ENCODE results near the gene ZFAND3.

The ZFAND3 gene

DNA sequence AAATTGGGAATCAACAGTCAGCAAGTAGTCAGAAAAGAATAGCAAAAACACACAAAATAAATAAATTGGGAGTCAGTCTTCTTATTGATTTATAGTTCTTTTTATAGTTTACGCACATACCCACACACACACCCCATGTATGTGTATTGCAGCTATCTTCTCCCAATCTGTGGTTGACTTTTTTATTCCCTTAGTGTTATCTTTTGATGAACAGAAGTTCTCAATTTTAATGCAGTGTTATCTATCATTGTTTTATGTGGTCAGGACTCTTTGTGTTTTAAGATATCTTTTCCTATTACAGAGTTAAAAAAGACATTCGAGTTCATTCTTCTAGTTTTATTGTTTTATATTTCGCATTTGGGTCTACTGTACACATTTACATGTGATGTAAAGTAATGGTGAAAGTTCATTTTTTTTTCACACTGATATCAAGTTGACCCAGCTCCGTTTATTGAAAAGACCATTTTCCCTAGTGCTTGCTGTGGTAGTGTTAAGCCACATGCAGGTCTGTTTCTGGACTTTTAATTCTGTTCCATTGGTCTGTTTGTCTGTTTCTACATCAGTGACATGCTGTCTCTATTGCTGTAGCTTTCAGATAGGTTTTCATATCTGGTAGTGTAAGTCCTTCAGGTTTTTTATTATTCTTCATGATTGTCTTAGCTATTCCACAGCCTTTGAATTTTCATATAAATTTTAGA, 78.4 kb downstream of the ZFAND3 start:
- DNase-seq = no peak

DNA sequence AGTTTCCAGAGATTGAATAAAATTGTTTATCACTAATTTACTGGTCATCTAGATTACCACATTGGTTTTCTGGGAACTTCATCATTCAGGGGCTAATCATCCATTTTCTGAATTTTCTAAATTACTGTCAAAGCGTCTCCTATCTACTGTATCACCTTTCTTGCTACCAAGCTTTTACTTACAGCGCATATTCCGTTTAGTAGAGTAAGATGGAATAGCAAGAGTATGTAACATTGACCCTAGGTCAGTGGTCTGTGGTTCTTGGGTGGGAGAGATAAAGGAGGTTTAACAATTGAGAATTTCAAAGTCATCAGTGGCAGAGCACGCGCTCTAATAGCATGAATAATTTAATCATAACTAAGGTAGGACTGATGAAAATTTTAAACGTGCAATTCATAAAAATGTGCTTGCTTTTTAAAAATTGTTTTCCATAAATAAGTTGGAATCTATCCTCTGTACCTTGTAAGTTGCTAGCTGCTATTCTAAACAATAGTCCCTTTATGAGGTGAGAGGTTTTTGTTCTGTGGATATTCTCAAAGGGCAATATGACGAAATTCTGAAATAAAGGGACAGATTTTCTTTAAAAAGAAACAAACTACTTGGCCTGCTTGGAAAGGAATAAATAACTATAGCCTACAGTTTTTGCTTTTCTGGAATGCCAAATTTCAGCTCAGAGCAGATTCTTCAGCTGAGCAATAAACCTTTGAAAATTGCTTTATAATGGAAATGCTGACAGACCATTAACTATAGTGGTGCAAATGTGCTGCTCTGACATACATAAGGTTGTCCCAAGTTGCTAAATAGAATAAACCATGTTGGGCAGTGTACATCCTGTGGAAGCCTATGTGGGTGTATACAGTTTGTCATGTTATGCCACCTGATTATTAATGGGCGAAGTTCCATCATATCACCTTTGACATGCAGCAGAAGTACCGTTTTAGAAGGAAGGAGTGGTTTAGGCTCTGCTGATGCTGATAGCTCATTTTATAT, 84.1 kb downstream of the ZFAND3 start:
- DNase-seq = no peak

DNA sequence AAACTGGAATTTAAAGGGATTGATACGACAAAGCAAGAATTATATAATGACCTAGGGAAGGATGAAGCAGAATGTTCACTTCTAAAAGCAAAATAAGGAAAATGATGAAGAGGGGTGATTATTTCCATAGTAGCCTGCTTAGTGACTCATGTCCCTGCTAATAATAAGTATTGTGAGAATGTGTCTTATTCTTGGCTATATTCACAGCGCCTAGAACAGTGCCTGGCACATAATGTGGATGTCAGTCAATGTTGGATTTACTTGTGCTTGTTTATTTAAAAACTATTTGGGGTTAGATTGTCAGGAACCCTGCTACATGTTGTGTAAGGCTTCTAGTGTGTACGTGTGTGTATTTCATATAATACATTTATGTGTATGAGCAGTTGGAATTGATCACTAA, 85.1 kb downstream of the ZFAND3 start:
- no peak for DNase-seq

DNA sequence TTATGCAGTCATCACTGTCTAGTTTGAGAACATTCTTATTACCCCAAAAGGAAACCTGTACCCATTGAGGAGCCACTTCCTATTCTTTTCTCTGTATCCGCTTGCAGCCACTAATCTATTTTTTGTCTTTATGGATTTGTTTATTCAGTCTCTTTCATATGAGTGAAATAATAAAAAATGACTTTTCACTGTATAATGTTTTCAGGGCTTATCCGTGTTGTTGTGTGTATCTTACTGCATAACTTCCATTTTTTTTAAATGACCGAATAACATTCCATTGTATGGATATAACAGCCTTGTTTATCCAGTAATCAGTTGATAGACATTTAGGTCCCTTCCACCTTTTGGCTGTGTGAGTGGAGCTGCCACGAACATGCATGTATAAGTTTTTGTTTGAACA, 86.6 kb downstream of the ZFAND3 start:
- no peak for DNase-seq

DNA sequence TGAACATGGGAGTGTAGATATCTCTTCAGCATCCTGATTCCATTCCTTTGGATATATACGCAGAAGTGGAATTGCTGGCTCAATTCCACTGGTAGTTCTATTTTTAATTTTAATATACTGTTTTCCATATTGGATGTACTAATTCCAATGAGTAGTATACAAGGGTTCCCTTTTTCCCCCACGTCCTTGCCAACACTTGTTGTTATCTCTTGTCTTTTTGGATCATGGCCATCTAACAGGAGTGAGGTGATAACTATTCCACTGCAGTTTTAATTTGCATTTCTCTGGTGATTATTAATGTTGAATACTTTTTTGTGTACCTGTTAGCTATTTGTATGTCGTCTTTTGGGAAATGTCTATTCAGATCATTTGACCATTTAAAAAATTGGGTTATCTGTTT, 91.5 kb downstream of the ZFAND3 start:
- no peak for DNase-seq

DNA sequence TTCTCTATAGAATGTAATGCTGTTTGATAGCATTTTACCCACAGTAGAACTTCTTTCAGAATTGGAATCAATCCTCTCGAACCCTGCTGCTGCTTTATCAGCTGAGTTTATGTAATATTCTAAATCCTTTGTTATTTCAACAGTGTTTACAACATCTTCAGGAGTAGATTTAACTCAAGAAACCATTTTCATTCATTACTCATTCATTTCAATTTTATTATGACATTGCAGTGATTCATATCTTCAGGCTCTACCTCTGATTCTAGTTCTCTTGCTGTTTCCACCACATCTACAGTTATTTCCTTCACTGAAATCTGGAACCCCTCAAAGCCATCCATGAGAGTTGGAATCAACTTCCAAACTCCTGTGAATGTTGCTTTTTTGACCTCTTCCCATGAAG, 93.7 kb downstream of the ZFAND3 start:
- DNase-seq = no peak

DNA sequence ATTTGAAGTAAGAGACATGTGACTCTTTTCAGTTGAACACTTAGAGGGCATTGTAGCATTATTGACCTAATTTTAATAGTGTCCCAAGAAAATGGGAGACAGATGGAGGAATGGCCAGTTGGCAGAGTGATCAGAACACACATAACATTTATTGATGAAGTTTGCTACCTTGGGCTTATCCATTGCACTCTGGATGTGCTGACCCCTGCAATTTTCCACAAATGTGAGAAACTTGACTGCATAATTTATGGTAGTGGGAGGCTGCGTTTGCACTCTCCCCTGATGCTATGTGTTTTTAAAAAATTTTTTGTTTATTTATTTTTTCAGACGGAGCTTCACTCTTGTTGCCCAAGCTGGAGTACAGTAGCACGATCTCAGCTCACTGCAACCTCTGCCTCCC, 95.9 kb downstream of the ZFAND3 start:
- DNase-seq = no peak

DNA sequence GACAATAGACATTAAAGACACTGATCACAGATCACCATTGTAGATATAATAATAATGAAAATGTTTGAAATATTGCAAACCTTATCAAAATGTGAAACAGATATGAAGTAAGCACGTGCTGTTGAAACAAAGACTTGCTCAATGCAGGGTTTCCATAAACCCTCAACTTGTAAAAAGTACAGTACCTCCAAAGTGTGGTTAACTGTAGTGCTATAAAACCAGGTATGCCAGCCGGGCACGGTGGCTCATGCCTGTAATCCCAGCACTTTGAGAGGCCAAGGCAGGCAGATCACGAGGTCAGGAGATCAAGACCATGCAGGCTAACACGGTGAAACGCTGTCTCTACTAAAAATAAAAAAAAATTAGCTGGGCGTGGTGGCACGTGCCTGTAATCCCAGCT, 96.6 kb downstream of the ZFAND3 start:
- no peak for DNase-seq

DNA sequence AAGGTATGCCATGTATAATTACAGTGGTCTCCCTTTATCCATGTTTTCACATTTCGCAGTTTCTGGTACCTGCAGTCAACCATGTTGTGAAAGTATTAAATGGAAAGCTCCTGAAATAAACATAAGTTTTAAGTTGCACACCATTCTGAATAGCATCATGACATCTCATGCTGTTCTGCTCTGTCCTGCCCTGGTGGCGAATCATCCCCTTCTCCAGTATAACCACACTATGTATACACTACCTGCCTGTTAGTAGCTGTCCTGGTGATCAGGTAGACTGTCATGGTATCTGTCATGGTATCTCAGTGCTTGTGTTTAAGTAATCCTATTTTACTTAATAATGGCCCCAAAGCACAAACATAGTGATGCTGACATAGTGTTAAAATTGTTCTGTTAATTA, 97.1 kb downstream of the ZFAND3 start:
- DNase-seq = no peak

DNA sequence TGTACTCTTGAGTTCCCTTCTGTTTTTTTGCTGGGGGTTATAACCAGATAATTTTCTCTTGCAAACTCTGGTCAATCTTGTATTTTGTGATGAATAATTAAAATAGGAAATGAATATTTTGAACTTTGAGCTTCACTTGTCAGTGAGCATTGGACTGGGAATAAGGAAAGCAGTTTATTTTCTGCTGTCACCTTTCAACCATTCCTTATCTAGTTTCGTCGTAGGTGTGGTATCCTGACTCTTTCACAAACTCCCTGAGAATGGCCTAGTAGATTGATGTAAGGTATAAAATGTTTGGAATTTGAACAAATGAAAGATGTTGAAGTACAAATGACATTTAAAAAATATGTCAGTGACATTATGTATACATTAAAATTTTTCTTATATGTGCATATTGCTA, 98.0 kb downstream of the ZFAND3 start:
- DNase-seq = no peak

DNA sequence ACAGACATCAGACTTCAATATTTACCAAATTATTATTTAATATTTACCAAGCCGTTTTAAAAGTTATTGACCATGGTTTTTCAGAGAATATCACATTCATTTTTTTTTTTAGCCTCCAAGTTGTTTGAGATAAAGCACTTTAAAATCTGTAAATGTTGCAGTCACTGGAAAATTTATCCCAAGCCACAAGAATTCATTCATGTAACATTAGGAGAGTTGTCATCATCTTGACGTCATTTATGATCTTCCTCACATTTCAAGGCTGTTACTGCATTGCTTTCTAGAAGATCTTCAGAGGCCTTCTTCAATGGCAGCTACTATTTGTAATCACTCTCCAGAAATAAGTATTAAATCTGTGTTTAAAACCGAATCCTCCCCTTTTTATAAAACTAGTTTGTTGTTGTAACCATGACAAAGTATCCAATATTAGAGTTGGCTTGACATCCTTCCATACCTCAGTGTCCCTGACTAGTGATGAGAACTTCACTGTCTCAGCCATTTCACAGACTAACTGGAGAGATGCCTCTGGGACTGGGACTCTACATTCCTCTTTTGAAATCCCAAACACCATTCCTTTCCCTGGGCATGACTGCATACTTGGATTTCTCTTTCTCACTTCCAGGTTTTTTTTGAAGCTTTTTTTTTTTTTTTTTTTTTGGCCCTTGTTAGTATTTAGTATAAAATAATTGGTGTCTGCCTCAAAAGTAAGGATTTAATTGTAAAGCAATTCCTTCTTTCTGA, 100.1 kb downstream of the ZFAND3 start:
- no peak for DNase-seq

DNA sequence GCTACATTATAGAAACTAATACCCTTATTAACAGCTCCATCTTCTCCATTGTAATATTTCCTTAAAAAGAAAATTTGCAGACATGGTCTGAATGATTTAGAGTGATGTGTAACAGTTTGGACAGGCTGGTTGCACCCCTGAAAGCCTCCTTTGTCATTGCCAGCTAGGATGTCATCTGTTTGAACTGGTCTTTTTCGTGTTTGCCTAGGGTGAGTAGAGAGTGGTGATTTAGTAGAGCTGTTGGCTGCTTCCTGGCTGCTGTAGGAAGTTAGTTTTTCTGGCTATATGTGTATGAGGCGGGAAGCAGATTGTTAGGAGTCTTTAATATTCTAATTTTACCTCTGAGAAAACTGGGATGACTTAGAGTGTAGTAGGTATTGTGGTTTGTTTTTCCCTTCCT, 101.1 kb downstream of the ZFAND3 start:
- no peak for DNase-seq

DNA sequence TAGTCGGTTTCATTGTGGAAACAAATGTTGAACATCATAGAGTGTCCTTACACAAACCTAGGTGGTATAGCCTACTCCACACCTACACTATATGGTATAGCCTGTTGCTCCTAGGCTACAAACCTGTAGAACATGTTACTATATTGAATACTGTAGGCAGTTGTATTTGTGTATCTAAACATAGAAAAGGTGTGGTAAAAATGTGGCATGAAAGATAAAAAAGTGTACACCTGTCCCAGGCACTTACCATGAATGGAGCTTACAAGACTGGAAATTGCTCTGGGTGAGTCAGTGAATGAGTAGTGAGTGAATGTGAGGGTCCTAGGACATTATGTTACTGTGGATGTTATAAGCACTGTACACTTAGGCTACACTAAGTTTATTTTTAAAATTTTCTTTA, 103.0 kb downstream of the ZFAND3 start:
- DNase-seq = no peak

DNA sequence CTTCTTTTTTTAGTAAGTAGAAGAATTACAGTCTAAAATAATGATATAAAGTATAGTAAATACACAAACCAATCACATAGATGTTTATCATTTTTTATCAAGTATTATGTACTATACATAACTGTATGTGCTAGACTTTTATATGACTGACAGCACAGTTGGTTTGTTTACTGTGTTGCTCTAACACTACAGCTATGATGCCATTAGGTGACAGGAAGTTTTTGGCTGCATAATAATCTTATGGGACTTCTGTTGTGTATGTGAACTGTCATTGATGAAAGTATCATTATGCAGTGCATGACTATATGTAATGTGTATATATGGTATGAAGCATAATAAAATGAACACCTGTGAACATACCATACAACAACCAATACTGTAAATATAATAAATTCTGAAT, 104.0 kb downstream of the ZFAND3 start:
- DNase-seq = no peak

DNA sequence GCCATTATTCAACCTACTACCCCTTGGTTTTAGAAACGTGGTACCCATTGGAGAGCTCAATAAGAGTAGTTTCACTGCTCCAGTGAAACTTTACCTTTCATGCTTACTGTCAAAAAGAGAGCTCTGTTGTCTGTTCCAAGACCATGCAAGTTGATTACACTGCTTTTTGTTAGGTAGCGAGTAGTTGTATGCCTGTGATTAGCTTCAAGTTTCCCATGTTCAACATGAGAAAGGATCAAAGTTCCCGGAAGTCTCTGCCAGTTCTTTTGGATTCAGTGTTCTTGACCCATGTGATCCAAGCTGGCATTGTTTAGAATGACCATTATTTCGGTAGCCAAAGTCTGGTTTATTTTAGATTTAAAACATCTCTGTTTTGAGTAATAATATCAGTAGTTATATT, 107.1 kb downstream of the ZFAND3 start:
- no peak for DNase-seq

DNA sequence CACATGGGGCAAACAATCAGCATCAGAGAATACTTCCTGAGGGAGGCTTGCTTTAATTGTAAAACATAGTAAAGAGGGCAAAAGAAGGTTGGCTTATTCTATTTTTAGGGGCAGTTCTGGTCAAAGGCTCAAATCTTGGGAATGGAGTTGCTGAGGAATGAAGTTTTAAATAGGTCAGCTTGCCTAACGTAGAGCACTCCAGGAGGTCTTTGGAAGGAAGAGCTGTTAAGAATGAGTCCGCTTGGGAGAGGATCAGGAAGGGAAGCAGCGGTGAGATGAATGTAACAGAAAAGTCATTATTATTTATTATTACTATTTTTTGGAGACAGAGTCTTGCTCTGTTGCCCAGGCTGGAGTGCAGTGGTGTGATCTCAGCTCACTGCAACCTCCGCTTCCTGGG, 108.7 kb downstream of the ZFAND3 start:
- no peak for DNase-seq

DNA sequence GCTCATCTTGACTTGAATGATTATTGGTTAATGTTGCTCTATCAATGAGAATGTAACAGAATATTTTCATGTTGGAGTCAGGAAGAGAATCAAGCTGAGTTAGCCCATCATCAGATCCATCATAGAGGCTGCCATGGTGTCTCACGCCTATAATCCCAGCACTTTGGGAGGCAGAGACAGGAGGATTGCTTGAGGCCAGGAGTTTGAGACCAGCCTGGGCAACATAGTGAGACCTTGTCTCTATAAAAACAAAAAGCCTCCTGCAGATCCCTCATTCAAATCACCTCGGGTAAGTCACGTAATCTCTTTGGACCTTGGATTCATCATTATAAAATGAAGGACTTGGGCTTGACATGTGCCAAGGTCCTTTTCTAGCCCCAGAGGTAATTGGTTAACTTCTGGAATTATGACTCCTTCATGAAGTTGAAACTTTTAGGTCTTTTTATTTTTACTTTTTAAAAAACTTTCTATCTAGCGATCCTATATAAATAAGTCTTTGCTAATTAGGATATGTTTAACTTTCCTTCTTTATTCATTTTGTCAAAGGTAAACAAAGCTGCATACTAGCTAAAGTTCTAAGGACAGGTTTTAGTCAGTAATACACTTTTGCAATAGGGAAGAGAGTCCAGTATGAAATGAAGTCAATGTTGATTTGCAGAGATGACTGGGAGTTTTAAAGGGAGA, 110.9 kb downstream of the ZFAND3 start:
- DNase-seq = no peak

DNA sequence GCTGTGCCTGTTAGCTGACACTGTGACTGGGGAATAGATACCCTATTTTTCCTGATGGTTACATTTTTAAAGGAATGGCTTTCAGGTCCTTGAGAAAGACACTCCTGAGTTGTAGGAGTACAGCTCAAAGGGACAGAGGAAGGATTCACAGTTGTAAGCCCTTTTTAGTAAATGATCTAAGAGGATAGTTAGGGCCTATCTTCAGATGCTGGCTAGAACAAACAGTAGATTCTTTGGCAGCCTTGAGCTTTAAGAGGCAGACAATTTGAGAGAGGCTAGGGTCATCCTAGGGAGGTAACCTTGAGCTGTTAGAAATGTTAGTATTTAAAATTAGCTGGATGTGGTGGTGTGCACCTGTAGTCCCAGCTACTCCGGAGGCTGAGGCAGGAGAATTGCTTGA, 111.5 kb downstream of the ZFAND3 start:
- DNase-seq = no peak

DNA sequence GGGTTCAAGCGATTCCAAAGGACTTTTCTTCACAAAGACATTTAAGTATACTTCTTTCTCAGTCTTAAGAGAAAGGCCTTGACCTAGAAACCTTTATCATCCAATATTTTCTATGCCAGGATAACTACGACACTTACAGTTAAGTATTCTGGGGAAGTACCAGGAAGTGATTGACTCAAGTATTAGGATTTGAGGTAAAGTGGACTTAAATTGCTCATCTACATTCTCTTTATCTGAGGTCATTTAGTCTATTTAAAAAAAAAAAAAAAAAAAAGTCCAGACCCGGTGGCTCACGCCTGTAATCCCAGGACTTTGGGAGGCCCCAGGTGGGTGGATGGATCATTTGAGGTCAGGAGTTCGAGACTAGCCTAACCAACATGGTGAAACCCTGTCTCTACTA, 114.7 kb downstream of the ZFAND3 start:
- DNase-seq = no peak

DNA sequence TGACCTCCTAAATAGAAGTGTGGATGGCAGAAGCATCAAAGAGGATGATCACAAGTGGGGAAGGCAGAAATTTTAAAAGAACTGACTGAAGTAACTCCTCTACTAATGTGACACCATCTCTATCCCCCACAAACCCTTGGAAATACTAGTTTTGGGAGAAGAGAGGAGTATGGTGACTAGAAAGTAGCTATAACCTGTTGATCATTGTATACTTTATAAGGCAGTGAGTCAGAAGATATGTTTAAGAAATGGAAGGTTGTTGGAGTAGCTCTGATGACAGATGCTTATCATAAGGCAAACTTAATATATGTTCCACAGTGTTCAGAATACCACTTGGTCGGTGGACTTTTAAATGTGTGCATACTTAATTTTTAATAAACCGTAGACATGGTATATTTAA, 116.6 kb downstream of the ZFAND3 start:
- DNase-seq = no peak

DNA sequence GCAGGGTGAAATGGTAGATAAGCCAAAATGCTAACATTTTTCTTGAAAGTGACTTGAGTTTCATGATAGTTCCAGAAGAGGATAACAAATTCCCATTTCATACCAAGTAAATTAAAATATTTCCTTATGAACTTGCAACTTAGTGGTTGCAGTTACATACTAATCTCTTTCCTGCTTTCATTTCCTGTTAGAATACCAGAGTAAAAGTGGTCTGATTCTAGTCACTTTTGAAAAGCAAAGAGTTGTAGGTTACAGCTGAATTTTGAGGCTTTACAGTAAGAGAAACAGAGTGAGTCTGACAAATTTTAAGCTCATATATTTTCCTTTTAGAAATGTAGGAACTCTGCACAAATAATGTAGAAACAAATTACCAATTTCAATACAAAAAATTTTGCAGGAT, 117.4 kb downstream of the ZFAND3 start:
- DNase-seq = no peak

DNA sequence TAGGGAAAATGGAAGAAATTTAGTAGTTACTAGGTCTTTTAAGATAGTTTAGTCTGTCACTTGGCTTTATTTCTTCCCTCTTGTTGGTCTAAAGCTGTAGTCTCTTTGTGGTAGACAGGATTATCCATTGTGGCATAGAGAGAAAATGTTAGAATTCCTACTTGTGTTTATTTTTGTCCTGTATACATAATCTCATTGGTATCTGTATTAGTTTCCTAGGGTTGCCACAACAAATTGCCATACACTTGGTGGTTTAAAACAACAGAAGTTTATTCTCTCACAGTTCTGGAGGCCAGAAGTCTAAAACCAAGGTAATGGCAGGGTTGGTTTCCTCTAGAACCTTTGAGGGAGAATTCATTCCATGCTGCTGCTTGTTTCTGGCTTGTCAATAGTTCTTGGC, 119.4 kb downstream of the ZFAND3 start:
- DNase-seq = no peak

Data from NCI-H1694 treated with DMSO at 0.1 percent for 48 hours (cell line).